ENCODE measurements around the gene ING2.
"Not testable (repeated sequence)": the region's sequence is repeated elsewhere in the genome, so short reads cannot be mapped to it uniquely, and the experiment has no call there.

Gene ING2

DNA sequence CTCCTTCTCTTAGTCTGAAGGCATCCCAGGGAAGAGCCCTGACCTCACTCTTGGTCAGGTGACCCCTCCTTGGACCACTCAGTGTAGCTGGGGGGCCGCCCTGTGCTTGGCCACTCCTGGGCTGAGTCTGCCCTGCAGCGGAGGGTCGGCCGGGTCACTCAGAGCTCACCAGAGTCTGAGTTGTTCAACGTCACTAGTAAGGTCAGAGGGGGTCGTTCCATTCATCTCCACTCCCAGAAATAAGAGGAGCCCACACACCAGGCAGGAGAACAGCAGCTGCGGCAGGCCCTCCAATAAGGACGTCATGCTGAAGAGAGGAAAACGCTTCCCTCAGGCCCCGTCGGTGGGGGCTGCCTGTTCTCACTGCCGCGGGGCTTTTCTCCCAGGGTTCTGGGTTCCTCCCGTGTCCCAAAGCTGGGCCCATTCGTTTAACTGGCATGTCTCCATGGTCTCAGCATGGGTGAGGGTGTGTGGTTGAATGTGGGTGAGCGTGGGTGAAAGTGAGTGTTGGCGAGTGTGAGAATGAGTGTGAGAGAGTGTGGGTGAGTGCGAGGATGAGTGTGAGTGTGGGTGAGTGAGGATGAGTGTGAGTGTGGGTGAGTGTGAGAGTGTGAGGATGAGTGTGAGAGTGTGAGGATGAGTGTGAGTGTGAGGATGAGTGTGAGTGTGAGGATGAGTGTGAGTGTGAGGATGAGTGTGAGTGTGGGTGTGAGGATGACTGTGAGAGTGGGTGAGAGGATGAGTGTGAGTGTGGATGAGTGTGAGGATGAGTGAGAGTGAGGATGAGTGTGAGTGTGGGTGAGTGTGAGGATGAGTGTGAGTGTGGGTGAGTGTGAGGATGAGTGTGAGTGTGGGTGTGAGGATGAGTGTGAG is 47.7 kb downstream of the ING2 start:
- no peak for DNase-seq

GRCh38 chr4:183553147-183553478 is 48.3 kb downstream of the ING2 start:
- DNase-seq = not testable (repeated sequence)

GRCh38 chr4:183553601-183554345 is 48.9 kb downstream of the ING2 start:
- no peak for DNase-seq

DNA sequence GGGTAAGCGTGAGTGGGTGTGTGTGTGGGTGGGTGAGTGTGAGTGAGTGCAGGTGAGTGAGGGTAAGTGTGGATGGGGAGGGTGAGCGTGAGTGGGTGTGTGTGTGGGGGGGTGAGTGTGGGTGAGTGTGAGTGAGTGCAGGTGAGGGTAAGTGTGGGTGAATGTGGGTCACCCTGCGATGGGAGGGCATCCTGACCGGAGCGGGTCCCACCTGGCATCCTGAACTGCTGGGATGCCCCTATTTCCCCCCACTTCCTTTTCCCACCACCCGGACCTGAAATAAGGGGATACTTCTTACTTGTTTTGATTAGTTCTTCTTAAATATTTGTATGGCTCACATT is 49.5 kb downstream of the ING2 start:
- DNase-seq = no peak

DNA sequence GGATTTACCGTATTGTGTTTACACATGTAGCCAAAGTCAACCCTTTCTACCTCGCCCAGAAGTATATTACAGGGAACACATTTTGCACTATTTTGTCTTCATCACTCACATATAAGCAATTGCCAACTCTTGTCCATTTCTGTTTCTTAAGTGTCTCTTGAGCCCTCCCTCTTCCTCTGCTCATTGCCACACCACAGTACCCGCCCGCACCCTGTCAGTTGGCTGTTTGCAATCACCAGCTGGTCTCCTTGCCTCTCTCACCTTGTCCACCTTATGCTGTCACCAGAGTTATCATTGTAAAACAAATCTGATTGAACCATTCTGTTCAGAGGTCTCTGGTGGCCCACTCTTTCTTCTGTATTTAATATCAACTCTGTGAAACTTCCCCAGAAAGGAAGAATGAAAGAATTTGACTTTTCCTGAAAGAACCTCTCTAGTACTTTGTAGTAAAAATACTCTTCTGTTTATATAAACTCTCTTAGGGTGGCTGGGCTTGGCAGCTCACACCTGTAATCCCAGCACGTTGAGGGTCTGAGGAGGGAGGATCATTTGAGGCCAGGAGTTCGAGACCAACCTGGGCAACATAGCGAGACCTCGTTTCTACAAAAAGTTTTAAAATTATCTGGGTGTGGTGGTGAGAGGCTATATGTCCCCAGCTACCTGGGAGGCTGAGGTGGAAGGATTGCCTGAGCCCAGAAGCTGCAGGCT is 50.2 kb downstream of the ING2 start:
- no peak for DNase-seq

DNA sequence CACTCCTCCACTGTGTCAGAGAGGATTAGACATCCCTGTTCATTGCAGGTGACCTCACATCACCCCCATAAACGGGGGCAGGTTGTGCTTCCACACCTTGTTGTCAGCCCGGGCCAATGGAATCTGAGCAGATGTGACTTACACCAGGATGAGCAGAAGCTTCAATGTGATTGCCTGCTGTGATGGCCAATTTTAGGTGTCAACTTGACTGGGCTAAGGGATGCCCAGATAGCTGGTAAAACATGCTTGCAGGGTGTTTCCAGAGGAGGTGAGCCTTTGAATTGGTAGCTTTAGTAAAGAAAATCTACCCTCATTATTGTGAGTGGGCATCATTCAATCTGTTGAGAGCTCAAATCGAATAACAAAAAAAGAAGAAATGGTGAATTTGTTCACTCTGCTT is 52.1 kb downstream of the ING2 start:
- DNase-seq = no peak

GRCh38 chr4:183557611-183558010 is 52.8 kb downstream of the ING2 start:
- DNase-seq = no peak

- DNase-seq = no peak
These were observed 54.0 kb downstream of the ING2 start for GRCh38 chr4:183558873-183559272.

GRCh38 chr4:183561905-183562304 is 57.0 kb downstream of the ING2 start:
- no peak for DNase-seq

Data from fibroblast of skin of right quadriceps (primary cell).